HepG2 (cell line): ENCODE data around the gene TPX2. TPM values are rescaled to one million over a fixed set of nuclear protein-coding genes. Genes with fewer than 3 reads are reported as not detected.

Experiments
- DNMT3B ChIP-seq: conservative IDR thresholded peaks from 2 replicates; pipeline ENCODE4 v1.6.1; 2016; ENCODE audit warnings: missing biosample characterization, control low read depth
- FOXO4 ChIP-seq: sonication (generic); formaldehyde crosslinking; conservative IDR thresholded peaks from 2 replicates; pipeline ENCODE4 v1.8.1; 2023; ENCODE audit warnings: missing genetic modification reagents
- HOXA3 ChIP-seq: sonication (generic); formaldehyde crosslinking; IDR thresholded peaks from 2 replicates; pipeline ENCODE4 v1.5.0; 2020; ENCODE audit warnings: missing genetic modification reagents
- POGZ ChIP-seq: sonication (generic); formaldehyde crosslinking; IDR thresholded peaks from 2 replicates; pipeline ENCODE4 v1.4.0; 2020; ENCODE audit warnings: mild to moderate bottlenecking, missing genetic modification reagents
- SMC3 ChIP-seq: IDR thresholded peaks from 2 replicates; pipeline ENCODE4 v1.6.1; 2011; ENCODE audit warnings: low read length, improper control_type of control experiment
- SP5 ChIP-seq: IDR thresholded peaks from 2 replicates; pipeline ENCODE4 v1.6.1; 2016; ENCODE audit warnings: low read depth, borderline replicate concordance
- TBP ChIP-seq: sonication (generic); formaldehyde crosslinking; IDR thresholded peaks from 2 replicates; pipeline ENCODE4 v1.5.0; 2020; ENCODE audit warnings: missing genetic modification reagents
- ZIK1 ChIP-seq: sonication (generic); formaldehyde crosslinking; IDR thresholded peaks from 2 replicates; pipeline ENCODE4 v1.5.0; 2020; ENCODE audit warnings: mild to moderate bottlenecking, low read depth, missing genetic modification reagents, borderline replicate concordance
- ZNF280B ChIP-seq: sonication (generic); formaldehyde crosslinking; IDR thresholded peaks from 2 replicates; pipeline ENCODE4 v1.5.0; 2020; ENCODE audit warnings: missing genetic modification reagents, mild to moderate bottlenecking, borderline replicate concordance
- ZNF567 ChIP-seq: sonication (generic); formaldehyde crosslinking; IDR thresholded peaks from 2 replicates; pipeline ENCODE4 v1.8.1; 2023; ENCODE audit warnings: mild to moderate bottlenecking, missing genetic modification reagents, borderline replicate concordance
- ZNF598 ChIP-seq: sonication (generic); formaldehyde crosslinking; IDR thresholded peaks from 2 replicates; pipeline ENCODE4 v1.5.1; 2020; ENCODE audit warnings: mild to moderate bottlenecking, missing genetic modification reagents, borderline replicate concordance
- ZSCAN20 ChIP-seq: sonication (generic); formaldehyde crosslinking; IDR thresholded peaks from 2 replicates; pipeline ENCODE4 v1.4.0; 2020; ENCODE audit warnings: missing genetic modification reagents, mild to moderate bottlenecking, borderline replicate concordance
- polyA plus RNA-seq, 8 experiments: library from polyadenylated mRNA; depleted of rRNA in 3 of 8; stranded (reverse) in 7 of 8; unstranded in 1 of 8; fragments of >200 nt; fragmentation: Illumina TruSeq in 4 of 8; extraction: Trizol in 4 of 8; gene quantifications; 2 replicates each; pipeline versions ENCODE4 v1.2.1 to v1.2.3, GENCODE V29; 2011 to 2016; ENCODE audit warnings: low read depth in 4 of 8, missing spikeins in 1 of 8, mixed read lengths in 1 of 8; ENCODE audit not compliant: insufficient read depth in 1 of 8
- total RNA-seq, 5 experiments: library from RNA; depleted of rRNA; stranded (reverse); fragments of >200 nt; fragmentation: Illumina TruSeq; extraction: Trizol; gene quantifications; 2 replicates each; pipeline ENCODE4 v1.2.3, GENCODE V29; 2016; ENCODE audit warnings: low read depth in 1 of 5
- TF ChIP-seq, protein P1 (sequence below): sonication (generic); formaldehyde crosslinking; IDR thresholded peaks from 2 replicates; pipeline ENCODE4 v1.4.0; 2020; ENCODE audit warnings: missing genetic modification reagents
- TF ChIP-seq, protein P2 (sequence below): IDR thresholded peaks from 2 replicates; pipeline ENCODE4 v1.6.1; 2016; ENCODE audit warnings: low read depth, borderline replicate concordance

TPX2 gene
- total and polyA plus RNA-seq, 2 of the 13 experiments (the other 11 are each of a cell fraction or from before 2014, with no cell fraction given), result 34.3 to 124 TPM

GRCh38 chr20:31822421-31823330 lies 83.6 kb downstream of the TPX2 start (continued):
- TF ChIP-seq, protein P1, sequence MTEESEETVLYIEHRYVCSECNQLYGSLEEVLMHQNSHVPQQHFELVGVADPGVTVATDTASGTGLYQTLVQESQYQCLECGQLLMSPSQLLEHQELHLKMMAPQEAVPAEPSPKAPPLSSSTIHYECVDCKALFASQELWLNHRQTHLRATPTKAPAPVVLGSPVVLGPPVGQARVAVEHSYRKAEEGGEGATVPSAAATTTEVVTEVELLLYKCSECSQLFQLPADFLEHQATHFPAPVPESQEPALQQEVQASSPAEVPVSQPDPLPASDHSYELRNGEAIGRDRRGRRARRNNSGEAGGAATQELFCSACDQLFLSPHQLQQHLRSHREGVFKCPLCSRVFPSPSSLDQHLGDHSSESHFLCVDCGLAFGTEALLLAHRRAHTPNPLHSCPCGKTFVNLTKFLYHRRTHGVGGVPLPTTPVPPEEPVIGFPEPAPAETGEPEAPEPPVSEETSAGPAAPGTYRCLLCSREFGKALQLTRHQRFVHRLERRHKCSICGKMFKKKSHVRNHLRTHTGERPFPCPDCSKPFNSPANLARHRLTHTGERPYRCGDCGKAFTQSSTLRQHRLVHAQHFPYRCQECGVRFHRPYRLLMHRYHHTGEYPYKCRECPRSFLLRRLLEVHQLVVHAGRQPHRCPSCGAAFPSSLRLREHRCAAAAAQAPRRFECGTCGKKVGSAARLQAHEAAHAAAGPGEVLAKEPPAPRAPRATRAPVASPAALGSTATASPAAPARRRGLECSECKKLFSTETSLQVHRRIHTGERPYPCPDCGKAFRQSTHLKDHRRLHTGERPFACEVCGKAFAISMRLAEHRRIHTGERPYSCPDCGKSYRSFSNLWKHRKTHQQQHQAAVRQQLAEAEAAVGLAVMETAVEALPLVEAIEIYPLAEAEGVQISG, result 0 out of 2 replicates have a peak, but pooled peaks have one; percentile 30
- no peak; the same call in 1 of the 2 replicates for TF ChIP-seq HOXA3 (CRISPR knock-in tag)
- 0 out of 2 replicates have a peak, but pooled peaks have one; percentile 23 for TF ChIP-seq ZSCAN20
- TF ChIP-seq ZNF280B (CRISPR knock-in tag), result peak; percentile 65; the same call in 1 of the 2 replicates
- peak; percentile 25; the same call in 1 of the 2 replicates for TF ChIP-seq DNMT3B (CRISPR knock-in tag)
- TF ChIP-seq TBP (CRISPR knock-in tag), result no peak
- TF ChIP-seq, protein P2, sequence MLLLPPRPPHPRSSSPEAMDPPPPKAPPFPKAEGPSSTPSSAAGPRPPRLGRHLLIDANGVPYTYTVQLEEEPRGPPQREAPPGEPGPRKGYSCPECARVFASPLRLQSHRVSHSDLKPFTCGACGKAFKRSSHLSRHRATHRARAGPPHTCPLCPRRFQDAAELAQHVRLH (CRISPR knock-in tag), result peak; percentile 48; the same call in 1 of the 2 replicates
- 0 out of 2 replicates have a peak, but pooled peaks have one; percentile 73 for TF ChIP-seq FOXO4
- peak; percentile 81 for TF ChIP-seq SMC3
- peak; percentile 71; the same call in 1 of the 2 replicates for TF ChIP-seq ZNF598 (CRISPR knock-in tag)
- TF ChIP-seq POGZ, result peak; percentile 55; the same call in 1 of the 2 replicates
- 0 out of 2 replicates have a peak, but pooled peaks have one; percentile 72 for TF ChIP-seq ZNF567 (CRISPR knock-in tag)
- TF ChIP-seq SP5 (CRISPR knock-in tag), result peak; percentile 56; the same call in 1 of the 2 replicates
- TF ChIP-seq ZIK1 (CRISPR knock-in tag), result 0 out of 2 replicates have a peak, but pooled peaks have one; percentile 34
